OCI-LY3 (cell line): ENCODE results near the gene PAM.

Experiments
- EZH2phosphoT487 ChIP-seq: fragments of 200-600 bp; shearing (Covaris generic); IDR thresholded peaks from 2 replicates; pipeline ENCODE4 v1.6.1; 2018; ENCODE audit warnings: antibody characterized with exemption, mixed run types, low read depth
- TF ChIP-seq, protein P1 (sequence below): fragments of 200-600, 300-600 bp; sonication (generic); IDR thresholded peaks from 2 replicates; pipeline ENCODE4 v1.5.1; 2014; ENCODE audit warnings: antibody characterized with exemption, low read length, low read depth

DNA sequence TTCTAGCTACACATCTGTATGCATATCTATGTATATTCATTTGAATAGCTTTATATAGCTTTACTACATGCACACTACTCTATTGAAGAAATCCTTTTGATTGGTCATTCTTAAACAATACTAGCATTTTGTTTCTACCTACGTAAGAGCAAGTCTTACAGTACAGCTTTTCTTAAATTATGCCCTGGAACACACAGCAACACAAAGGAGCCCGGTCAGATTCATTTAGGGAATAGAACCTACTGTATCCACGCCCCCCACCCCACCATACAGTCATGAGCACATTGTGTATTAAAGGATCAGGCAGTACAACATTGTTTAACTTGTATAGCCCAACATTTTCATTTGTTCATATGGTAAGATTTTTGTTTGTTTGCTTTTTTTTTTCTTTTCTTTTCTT is 202.0 kb downstream of the PAM start:
- TF ChIP-seq, protein P1, sequence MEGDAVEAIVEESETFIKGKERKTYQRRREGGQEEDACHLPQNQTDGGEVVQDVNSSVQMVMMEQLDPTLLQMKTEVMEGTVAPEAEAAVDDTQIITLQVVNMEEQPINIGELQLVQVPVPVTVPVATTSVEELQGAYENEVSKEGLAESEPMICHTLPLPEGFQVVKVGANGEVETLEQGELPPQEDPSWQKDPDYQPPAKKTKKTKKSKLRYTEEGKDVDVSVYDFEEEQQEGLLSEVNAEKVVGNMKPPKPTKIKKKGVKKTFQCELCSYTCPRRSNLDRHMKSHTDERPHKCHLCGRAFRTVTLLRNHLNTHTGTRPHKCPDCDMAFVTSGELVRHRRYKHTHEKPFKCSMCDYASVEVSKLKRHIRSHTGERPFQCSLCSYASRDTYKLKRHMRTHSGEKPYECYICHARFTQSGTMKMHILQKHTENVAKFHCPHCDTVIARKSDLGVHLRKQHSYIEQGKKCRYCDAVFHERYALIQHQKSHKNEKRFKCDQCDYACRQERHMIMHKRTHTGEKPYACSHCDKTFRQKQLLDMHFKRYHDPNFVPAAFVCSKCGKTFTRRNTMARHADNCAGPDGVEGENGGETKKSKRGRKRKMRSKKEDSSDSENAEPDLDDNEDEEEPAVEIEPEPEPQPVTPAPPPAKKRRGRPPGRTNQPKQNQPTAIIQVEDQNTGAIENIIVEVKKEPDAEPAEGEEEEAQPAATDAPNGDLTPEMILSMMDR: no peak
- TF ChIP-seq EZH2phosphoT487: no peak
